Fibroblast of lung (primary cell): Measurements from ENCODE around the gene TMEM175. TPM values are rescaled to one million over a fixed set of nuclear protein-coding genes. Genes with fewer than 3 reads are reported as not detected.

Experiments used
- DNase-seq, 2 donors: peaks; one replicate each; pipeline versions ENCODE4 v3.0.0 to v3.0.0-alpha.2; 2010; ENCODE audit warnings: low read depth in 2 of 2
- H2AFZ ChIP-seq: 2 replicates; pipeline ENCODE4 v1.5.1; 2012; ENCODE audit warnings: low read length, control low read depth, inconsistent platforms
- H3K27ac ChIP-seq: 2 replicates; pipeline ENCODE4 v1.5.1; 2011; ENCODE audit warnings: low read length, control low read depth; ENCODE audit not compliant: insufficient read depth
- H3K27me3 ChIP-seq: 2 replicates; pipeline ENCODE4 v1.5.1; 2011; ENCODE audit warnings: mild to moderate bottlenecking, low read length; ENCODE audit not compliant: control insufficient read depth, insufficient read depth
- H3K36me3 ChIP-seq: 2 replicates; pipeline ENCODE4 v1.5.1; 2011; ENCODE audit warnings: low read length; ENCODE audit not compliant: control insufficient read depth, insufficient read depth
- H3K4me1 ChIP-seq: 2 replicates; pipeline ENCODE4 v1.5.1; 2011; ENCODE audit warnings: low read length; ENCODE audit not compliant: control insufficient read depth, insufficient read depth; ENCODE audit errors: extremely low read depth
- H3K4me2 ChIP-seq: 2 replicates; pipeline ENCODE4 v1.5.1; 2011; ENCODE audit warnings: low read length, control low read depth; ENCODE audit not compliant: insufficient read depth; ENCODE audit errors: extremely low read depth
- H3K4me3 ChIP-seq, 4 experiments: fragments of 200-600 bp in 1 of 4; sonication (generic) in 1 of 4; replicated peaks in 1 of 4; 2 replicates each; pipeline ENCODE4 v1.5.1; 2011 to 2016; ENCODE audit warnings: low read length in 4 of 4, low read depth in 3 of 4, mild to moderate bottlenecking in 3 of 4, control low read depth in 2 of 4, inconsistent platforms in 1 of 4, mixed read lengths in 1 of 4; ENCODE audit not compliant: insufficient read depth in 1 of 4; ENCODE audit errors: control extremely low read depth in 1 of 4
- H3K79me2 ChIP-seq: 2 replicates; pipeline ENCODE4 v1.5.1; 2012; ENCODE audit warnings: mild to moderate bottlenecking, low read length, inconsistent platforms; ENCODE audit not compliant: control insufficient read depth, insufficient read depth
- H3K9ac ChIP-seq: 2 replicates; pipeline ENCODE4 v1.5.1; 2011; ENCODE audit warnings: mild to moderate bottlenecking, low read length, control low read depth; ENCODE audit not compliant: insufficient read depth
- H3K9me3 ChIP-seq: 2 replicates; pipeline ENCODE4 v1.5.1; 2012; ENCODE audit warnings: low read depth, low read length; ENCODE audit not compliant: control insufficient read depth, insufficient read depth
- H4K20me1 ChIP-seq: 2 replicates; pipeline ENCODE4 v1.5.1; 2011; ENCODE audit warnings: low read length; ENCODE audit not compliant: control insufficient read depth, insufficient read depth; ENCODE audit errors: extremely low read depth
- CTCF ChIP-seq, 2 donors: IDR thresholded peaks in 1 of 2; conservative IDR thresholded peaks in 1 of 2; 1 replicate in 1 of 2; 2 replicates in 1 of 2; pipeline ENCODE4 v1.5.1; 2011 to 2012; ENCODE audit warnings: low read length in 2 of 2, control low read depth in 1 of 2, inconsistent platforms in 1 of 2, low read depth in 1 of 2, mild to moderate bottlenecking in 1 of 2
- EZH2 ChIP-seq: IDR thresholded peaks from 2 replicates; pipeline ENCODE4 v1.5.1; 2012; ENCODE audit warnings: low read length, control low read depth, mild to moderate bottlenecking; ENCODE audit errors: missing control alignments
- polyA plus RNA-seq, 2 donors: library from polyadenylated mRNA; depleted of rRNA in 1 of 2; stranded (reverse) in 1 of 2; unstranded in 1 of 2; fragments of >200 nt; gene quantifications; 2 replicates each; pipeline ENCODE4 v1.2.1, GENCODE V29; 2011 to 2012; ENCODE audit warnings: missing spikeins in 1 of 2
- total RNA-seq: library from RNA; depleted of rRNA; stranded (reverse); fragments of >200 nt; gene quantifications from 2 replicates; pipeline ENCODE4 v1.2.1, GENCODE V29; 2014

TMEM175 gene
- total and polyA plus RNA-seq, 2 donors (not counting 1 experiment from before 2014, with no cell fraction given) = 16.3 to 23.9 TPM

DNA sequence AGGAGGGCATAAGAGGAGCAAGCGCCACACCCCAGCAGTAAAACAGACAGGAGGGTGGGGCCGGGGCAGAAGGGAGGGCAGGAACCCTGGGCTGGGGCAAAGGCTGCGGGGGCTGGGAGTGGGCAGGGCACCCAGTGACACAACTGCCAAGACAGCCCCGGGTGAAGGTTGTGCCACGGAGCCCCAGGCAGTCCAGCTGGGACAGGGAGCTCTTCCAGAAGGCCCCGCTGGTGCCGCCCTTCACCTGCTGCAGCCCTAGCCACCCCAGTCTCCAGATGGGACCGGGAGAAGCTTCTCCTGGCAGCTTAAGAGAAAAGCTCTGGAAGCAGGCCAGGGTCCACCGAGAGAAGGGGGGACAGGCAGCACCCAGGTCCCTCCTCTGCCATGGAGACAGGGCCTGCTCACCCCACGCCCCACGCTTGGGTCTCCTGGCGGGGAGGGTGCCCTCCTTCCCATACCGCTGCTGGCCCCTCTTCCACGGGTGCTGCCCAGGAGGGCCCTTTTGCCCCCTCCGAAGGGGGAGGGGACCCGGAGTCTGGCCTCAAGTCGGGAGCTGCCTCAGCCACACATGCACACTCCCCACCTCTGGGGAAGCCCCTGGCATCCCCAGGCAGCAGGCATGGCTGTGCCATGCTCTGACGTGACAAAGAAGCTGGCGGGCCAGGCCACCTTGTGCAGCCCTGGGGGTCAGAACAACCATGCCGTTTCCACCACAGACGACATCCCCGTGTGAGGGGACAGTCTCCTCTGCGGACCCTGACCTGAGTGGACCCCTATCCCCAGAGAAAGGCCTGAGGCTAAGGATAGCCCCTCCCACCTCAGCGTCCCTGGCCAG is 39.6 kb downstream of the TMEM175 start:
- Histone ChIP-seq H3K9ac (peak overlapping the region; percentile 58), H3K27me3 (no peaks in the 10 kb centered on the region), H3K36me3 (no peaks in the 10 kb centered on the region), H3K4me1 (peaks cover 4% of the 10 kb centered on the region), H2AFZ (no peak overlapping the region), H3K4me2 (peak overlapping the region; percentile 94), H4K20me1 (no peaks in the 10 kb centered on the region), H3K79me2 (no peaks in the 10 kb centered on the region), H3K4me3 (peak overlapping the region in 3 of 4 experiments; percentile 66 to 80 (median 76)), H3K27ac (no peak overlapping the region), H3K9me3 (no peaks in the 10 kb centered on the region)
- DNase-seq = no peak
- no peak for TF ChIP-seq EZH2
- no peak for TF ChIP-seq CTCF (conservative IDR thresholded peaks at IDR 0.05 in 1 of 2, IDR thresholded peaks at IDR 0.05 in 1 of 2; ENCODE audit: low read depth in 1 of 2, low read length in 2 of 2)

DNA sequence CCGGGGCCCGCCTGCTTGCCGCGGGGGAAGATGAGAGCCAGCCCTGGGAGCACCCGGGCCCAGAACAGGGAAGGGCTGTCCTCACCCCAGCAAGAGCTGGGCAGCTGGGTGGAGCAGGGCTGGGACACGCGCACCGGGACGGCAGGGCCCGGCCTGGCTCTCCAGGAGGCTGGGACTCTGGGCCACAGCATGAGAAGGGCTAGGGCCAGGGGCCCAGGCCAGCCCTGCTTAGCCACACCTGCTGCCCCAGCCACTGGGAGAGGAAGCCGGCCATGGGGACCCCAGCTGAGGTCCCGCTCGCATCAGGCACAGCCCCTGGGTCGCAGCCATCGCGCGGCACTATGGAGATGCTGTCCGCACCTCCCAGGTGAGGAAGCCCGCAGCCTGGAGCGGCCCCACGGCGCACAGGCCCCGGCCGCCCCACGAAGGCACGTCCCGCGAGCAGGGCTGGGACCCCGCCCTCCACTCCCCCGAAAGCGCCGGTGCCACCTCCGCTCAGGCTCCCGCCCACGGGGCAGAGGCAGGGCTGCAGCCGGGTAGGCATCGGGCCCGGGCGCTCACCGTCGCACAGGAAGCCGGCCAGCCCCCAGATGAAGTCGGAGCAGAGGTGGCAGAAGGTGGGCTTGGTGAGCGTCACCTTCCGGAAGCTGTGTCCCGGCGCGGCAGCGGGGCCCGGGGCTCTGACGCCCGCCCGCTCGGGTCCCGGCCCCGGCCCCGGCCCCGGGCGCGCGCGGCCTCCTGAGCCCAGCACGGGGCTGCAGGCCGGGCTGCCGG is 40.6 kb downstream of the TMEM175 start:
- Histone ChIP-seq H3K4me3 (peak overlapping the region; percentile 53 to 80 (median 71)), H3K36me3 (no peaks in the 10 kb centered on the region), H2AFZ (peak overlapping the region; percentile 68), H3K27me3 (no peaks in the 10 kb centered on the region), H3K79me2 (no peaks in the 10 kb centered on the region), H4K20me1 (no peaks in the 10 kb centered on the region), H3K27ac (no peak overlapping the region), H3K9me3 (no peaks in the 10 kb centered on the region), H3K9ac (peak overlapping the region; percentile 58), H3K4me2 (peak overlapping the region; percentile 94), H3K4me1 (peaks cover 4% of the 10 kb centered on the region)
- TF ChIP-seq EZH2 (no peak), CTCF (conservative IDR thresholded peaks at IDR 0.05 in 1 of 2, IDR thresholded peaks at IDR 0.05 in 1 of 2; ENCODE audit: low read depth in 1 of 2, low read length in 2 of 2) (no peak)
- no peak for DNase-seq
